H1 (cell line): ENCODE results near the gene MEST. TPM values are rescaled to one million over a fixed set of nuclear protein-coding genes. Genes with fewer than 3 reads are reported as not detected.

Experiments
- CTCF ChIA-PET: fragments of 300-600 bp; sonication (Branson Sonifier 250); formaldehyde crosslinking; loops from one replicate; lab custom pipeline; 2021; ENCODE audit not compliant: partially characterized antibody; lab: Charles Lee
- POLR2A ChIA-PET: fragments of 300-600 bp; sonication (Branson Sonifier 250); formaldehyde crosslinking; loops from one replicate; lab custom pipeline; 2021; ENCODE audit warnings: inconsistent platforms; ENCODE audit not compliant: partially characterized antibody; lab: Charles Lee
- DNase-seq, 2 experiments: peaks; one replicate each; pipeline versions ENCODE4 v3.0.0 to v3.0.0-alpha.2; 2010 to 2022; ENCODE audit warnings: low spot score in 2 of 2, low read depth in 1 of 2, mixed read lengths in 1 of 2
- FAIRE-seq: peaks from 2 replicates; lab custom pipeline; 2011; peaks lifted over from hg19 to GRCh38; lab: Jason Lieb, UNC
- H2AFZ ChIP-seq: 2 replicates; pipeline ENCODE4 v1.8.1; 2012; ENCODE audit warnings: low read length, inconsistent platforms
- H2AK5ac ChIP-seq: 2 replicates; pipeline ENCODE4 v1.6.1; 2013; ENCODE audit warnings: low read depth, low read length
- H2BK120ac ChIP-seq: replicated peaks from 2 replicates; pipeline ENCODE3; 2013; ENCODE audit warnings: low read depth, low read length, inconsistent platforms
- H2BK12ac ChIP-seq: 2 replicates; pipeline ENCODE4 v1.6.1; 2013; ENCODE audit warnings: low read depth, low read length
- H2BK15ac ChIP-seq: 2 replicates; pipeline ENCODE4 v1.6.1; 2013; ENCODE audit warnings: low read length
- H2BK20ac ChIP-seq: 2 replicates; pipeline ENCODE4 v1.6.1; 2013; ENCODE audit warnings: low read length
- H2BK5ac ChIP-seq: 2 replicates; pipeline ENCODE4 v1.6.1; 2013; ENCODE audit warnings: low read depth, low read length
- H3K14ac ChIP-seq: 2 replicates; pipeline ENCODE4 v1.6.1; 2013; ENCODE audit warnings: inconsistent platforms; ENCODE audit not compliant: insufficient read length
- H3K18ac ChIP-seq: 2 replicates; pipeline ENCODE4 v1.6.1; 2013; ENCODE audit warnings: low read length; ENCODE audit errors: extremely low read depth
- H3K23ac ChIP-seq: 2 replicates; pipeline ENCODE4 v1.6.1; 2013; ENCODE audit warnings: inconsistent platforms; ENCODE audit not compliant: insufficient read length
- H3K23me2 ChIP-seq: 2 replicates; pipeline ENCODE4 v1.6.1; 2013; ENCODE audit warnings: low read depth, low read length
- H3K27ac ChIP-seq: 2 replicates; pipeline ENCODE4 v1.6.1; 2011; ENCODE audit warnings: low read depth, low read length, inconsistent platforms
- H3K27me3 ChIP-seq, 4 experiments: replicated peaks in 1 of 4; 1 replicate in 1 of 4; 2 replicates in 3 of 4; pipeline versions ENCODE4 v1.6.1 to v1.8.1; 2011 to 2013; ENCODE audit warnings: low read length in 3 of 4, mild to moderate bottlenecking in 3 of 4, inconsistent platforms in 2 of 4, mixed read lengths in 2 of 4, moderate library complexity in 1 of 4; ENCODE audit not compliant: control insufficient read depth in 3 of 4, insufficient read depth in 3 of 4; ENCODE audit errors: extremely low read depth in 1 of 4
- H3K36me3 ChIP-seq, 4 experiments: 2 replicates each; pipeline versions ENCODE4 v1.6.1 to v1.8.1; 2011 to 2013; ENCODE audit warnings: mild to moderate bottlenecking in 4 of 4, low read length in 3 of 4, moderate library complexity in 2 of 4, control low read depth in 1 of 4, inconsistent platforms in 1 of 4; ENCODE audit not compliant: insufficient read depth in 4 of 4, control insufficient read depth in 2 of 4
- H3K4ac ChIP-seq: replicated peaks from 2 replicates; pipeline ENCODE3; 2013; ENCODE audit warnings: low read length, low read depth, mixed read lengths, inconsistent platforms; ENCODE audit not compliant: insufficient read length
- H3K4me1 ChIP-seq, 4 experiments: replicated peaks in 1 of 4; 1 replicate in 1 of 4; 2 replicates in 3 of 4; pipeline versions ENCODE4 v1.6.1 to v1.8.1; 2011 to 2013; ENCODE audit warnings: low read length in 3 of 4, inconsistent platforms in 2 of 4, mixed read lengths in 1 of 4; ENCODE audit not compliant: insufficient read depth in 4 of 4, control insufficient read depth in 3 of 4
- H3K4me2 ChIP-seq, 2 experiments: 2 replicates each; pipeline versions ENCODE4 v1.6.1 to v1.8.1; 2011 to 2013; ENCODE audit warnings: low read depth in 2 of 2, low read length in 2 of 2, control low read depth in 1 of 2, inconsistent platforms in 1 of 2, mild to moderate bottlenecking in 1 of 2; ENCODE audit not compliant: insufficient read depth in 1 of 2
- H3K4me3 ChIP-seq, 4 experiments: fragments of 200-600, 300-600 bp in 1 of 4; sonication (generic), shearing (Covaris generic), sonication (Bioruptor Twin) in 1 of 4; 2 replicates each; pipeline versions ENCODE4 v1.5.1 to v1.8.1; 2011 to 2016; ENCODE audit warnings: low read length in 4 of 4, low read depth in 3 of 4, control low read depth in 2 of 4, inconsistent platforms in 2 of 4, mild to moderate bottlenecking in 2 of 4, mixed read lengths in 1 of 4, moderate library complexity in 1 of 4; ENCODE audit not compliant: insufficient read depth in 2 of 4; ENCODE audit errors: extremely low read depth in 1 of 4
- H3K56ac ChIP-seq: replicated peaks from 2 replicates; pipeline ENCODE3; 2013; ENCODE audit warnings: low read depth, mild to moderate bottlenecking, mixed read lengths, low read length, inconsistent platforms; ENCODE audit not compliant: insufficient read length
- H3K79me1 ChIP-seq: 2 replicates; pipeline ENCODE4 v1.6.1; 2013; ENCODE audit warnings: low read depth, low read length, control low read depth
- H3K79me2 ChIP-seq, 2 experiments: 2 replicates each; pipeline versions ENCODE4 v1.6.1 to v1.8.1; 2012 to 2013; ENCODE audit warnings: low read length in 2 of 2, mild to moderate bottlenecking in 2 of 2, inconsistent platforms in 1 of 2; ENCODE audit not compliant: insufficient read depth in 2 of 2, control insufficient read depth in 1 of 2
- H3K9ac ChIP-seq, 4 experiments: replicated peaks in 1 of 4; 1 replicate in 1 of 4; 2 replicates in 3 of 4; pipeline versions ENCODE4 v1.6.1 to v1.8.1; 2011 to 2013; ENCODE audit warnings: low read depth in 3 of 4, low read length in 3 of 4, control low read depth in 2 of 4, mild to moderate bottlenecking in 2 of 4, moderate library complexity in 2 of 4, inconsistent platforms in 1 of 4; ENCODE audit errors: extremely low read depth in 1 of 4
- H3K9me3 ChIP-seq, 2 experiments: 2 replicates each; pipeline versions ENCODE4 v1.6.1 to v1.8.1; 2012 to 2013; ENCODE audit warnings: mild to moderate bottlenecking in 2 of 2, moderate library complexity in 2 of 2, control low read depth in 1 of 2, inconsistent platforms in 1 of 2, low read depth in 1 of 2, low read length in 1 of 2, mixed read lengths in 1 of 2; ENCODE audit not compliant: insufficient read depth in 2 of 2
- H4K20me1 ChIP-seq, 2 experiments: replicated peaks in 1 of 2; 2 replicates each; pipeline versions ENCODE3 to v1.8.1; 2011 to 2013; ENCODE audit warnings: inconsistent platforms in 2 of 2, low read length in 2 of 2, mild to moderate bottlenecking in 1 of 2; ENCODE audit not compliant: insufficient read depth in 2 of 2, control insufficient read depth in 1 of 2
- H4K5ac ChIP-seq: 2 replicates; pipeline ENCODE4 v1.6.1; 2013; ENCODE audit warnings: low read length, low read depth, mixed read lengths, inconsistent platforms; ENCODE audit not compliant: insufficient read length
- H4K8ac ChIP-seq: 2 replicates; pipeline ENCODE4 v1.8.0; 2013; ENCODE audit warnings: mild to moderate bottlenecking, moderate library complexity, low read length, inconsistent platforms; ENCODE audit not compliant: insufficient read depth; ENCODE audit errors: extremely low read depth
- H4K91ac ChIP-seq: replicated peaks from 2 replicates; pipeline ENCODE3; 2013; ENCODE audit warnings: low read length, mixed read lengths, inconsistent platforms; ENCODE audit not compliant: insufficient read length
- ATF3 ChIP-seq: IDR thresholded peaks from 2 replicates; pipeline ENCODE4 v1.6.1; 2011; ENCODE audit warnings: low read depth, mild to moderate bottlenecking, low read length; ENCODE audit not compliant: insufficient read depth
- BACH1 ChIP-seq: IDR thresholded peaks from 2 replicates; pipeline ENCODE4 v1.6.1; 2012; ENCODE audit warnings: low read length, improper control_type of control experiment
- EP300 ChIP-seq, 2 experiments: IDR thresholded peaks; 1 replicate in 1 of 2; 2 replicates in 1 of 2; pipeline ENCODE4 v1.6.1; 2011 to 2012; ENCODE audit warnings: low read depth in 2 of 2, low read length in 2 of 2, mild to moderate bottlenecking in 2 of 2, borderline replicate concordance in 1 of 2, inconsistent platforms in 1 of 2, moderate library complexity in 1 of 2
- EZH2 ChIP-seq: fragments of 200-600 bp; sonication (generic); IDR thresholded peaks from 2 replicates; pipeline ENCODE4 v1.7.1; 2012; ENCODE audit warnings: low read depth, mild to moderate bottlenecking, moderate library complexity, low read length, inconsistent platforms; ENCODE audit not compliant: severe bottlenecking
- KDM1A ChIP-seq: fragments of 200-600, 300-600 bp; sonication (generic); IDR thresholded peaks from 2 replicates; pipeline ENCODE4 v1.7.1; 2016; ENCODE audit warnings: mild to moderate bottlenecking, low read length, borderline replicate concordance
- SIRT6 ChIP-seq: IDR thresholded peaks from one replicate; pipeline ENCODE4 v1.7.1; 2012; ENCODE audit warnings: low read length, inconsistent platforms
- SIX5 ChIP-seq: IDR thresholded peaks from 2 replicates; pipeline ENCODE4 v1.6.1; 2011; ENCODE audit warnings: mild to moderate bottlenecking, low read depth, low read length
- TAF7 ChIP-seq: optimal IDR thresholded peaks from 2 replicates; pipeline ENCODE3; 2011; ENCODE audit warnings: low read depth, mild to moderate bottlenecking, inconsistent platforms, low read length, moderate library complexity, borderline replicate concordance
- YY1 ChIP-seq: IDR thresholded peaks from 2 replicates; pipeline ENCODE4 v1.6.1; 2011; ENCODE audit warnings: low read depth, mild to moderate bottlenecking, low read length
- WGBS, 2 experiments: shearing (Covaris generic) in 1 of 2; methylation state at CpG; one replicate each; pipeline versions ENCODE4 v1.1.6 to v1.1.7; 2013 to 2015; ENCODE audit warnings: low lambda C conversion rate in 2 of 2, mixed read lengths in 2 of 2, inconsistent platforms in 1 of 2, low coverage in 1 of 2, missing lambda C conversion rate in 1 of 2; ENCODE audit not compliant: insufficient replicate concordance in 2 of 2, insufficient coverage in 1 of 2, insufficient read length in 1 of 2; ENCODE audit errors: extremely low coverage in 1 of 2, missing lambda C conversion rate in 1 of 2; 5-methylcytosine and 5-hydroxymethylcytosine counted together
- polyA plus RNA-seq, 7 experiments: library from polyadenylated mRNA; depleted of rRNA in 3 of 7; stranded (reverse) in 5 of 7; unstranded in 2 of 7; fragments of >200 nt in 5 of 7; fragments of 200-250 nt in 2 of 7; gene quantifications; 1 replicate in 5 of 7; 2 replicates in 1 of 7; 4 replicates in 1 of 7; pipeline versions ENCODE4 v1.2.1 to v1.2.3, GENCODE V29; 2011 to 2013; ENCODE audit warnings: missing spikeins in 2 of 7, mixed read lengths in 2 of 7
- total RNA-seq: library from RNA; stranded (reverse); fragmentation: NEBNext Ultra II Directional; extraction: Animal tissue kit (Norgen Biotek cat#: 25700); gene quantifications from 2 replicates; pipeline ENCODE4 v1.2.1, GENCODE V29; 2021

MEST gene
- total and polyA plus RNA-seq, 2 of the 8 experiments (the other 6 are each of a cell fraction or from before 2014, with no cell fraction given) = 176 to 269 TPM

GRCh38 chr7:130452951-130453350 is 38.9 kb upstream of the MEST start:
- H2BK12ac ChIP-seq = no peak overlapping the region
- WGBS, 2 experiments = 84% methylated on average over 3 of the region's 3 CpGs; no CpG with 5 or more reads in 1 of the 2 experiments
- H3K14ac ChIP-seq = no peak overlapping the region
- H3K9me3 ChIP-seq = peaks cover 0 to 7% of the 10 kb centered on the region in 2 experiments; a peak in 1 of 4 replicates
- no peak overlapping the region for H3K4me2 ChIP-seq
- H3K4me3 ChIP-seq = no peak overlapping the region
- FAIRE-seq (no peak), DNase-seq (no peak)
- TF ChIP-seq SIX5 = no peak
- no peak for TF ChIP-seq EZH2
- no peak for TF ChIP-seq YY1
- no peak for TF ChIP-seq SIRT6
- no peak for TF ChIP-seq EP300 (IDR thresholded peaks at IDR 0.05; ENCODE audit: borderline replicate concordance in 1 of 2, low read depth in 2 of 2, low read length in 2 of 2)
- TF ChIP-seq ATF3 = no peak
- TF ChIP-seq KDM1A = no peak
- no peak for TF ChIP-seq TAF7
- TF ChIP-seq BACH1 = no peak
- H2AK5ac ChIP-seq = no peak overlapping the region
- no peaks in the 10 kb centered on the region; the same call in 1 of the 2 replicates for H3K23me2 ChIP-seq
- no peak overlapping the region for H3K56ac ChIP-seq
- no peak overlapping the region for H3K9ac ChIP-seq
- H2BK5ac ChIP-seq = no peak overlapping the region
- H3K18ac ChIP-seq = no peak overlapping the region
- no peaks in the 10 kb centered on the region for H3K79me2 ChIP-seq
- ChIA-PET CTCF (interaction anchor here (0.9 to 1.6 kb wide), 2 partner anchors 9 to 12 kb away, joined by 3 read pairs; partner anchors contain the start of gene CEP41), POLR2A (interaction anchor here (1.5 kb wide), 1 partner anchor 11 kb away, joined by 4 read pairs; no protein-coding TSS in a partner anchor)
- H2AFZ ChIP-seq = no peak overlapping the region
- H3K36me3 ChIP-seq = no peaks in the 10 kb centered on the region
- H3K4me1 ChIP-seq = no peaks in the 10 kb centered on the region
- H2BK120ac ChIP-seq = no peak overlapping the region
- H4K91ac ChIP-seq = no peak overlapping the region
- H3K27me3 ChIP-seq = no peaks in the 10 kb centered on the region
- no peak overlapping the region for H3K23ac ChIP-seq
- H4K8ac ChIP-seq = no peak overlapping the region
- H4K20me1 ChIP-seq = no peaks in the 10 kb centered on the region
- no peak overlapping the region for H3K27ac ChIP-seq
- no peak overlapping the region for H2BK15ac ChIP-seq
- no peaks in the 10 kb centered on the region for H3K79me1 ChIP-seq
- H3K4ac ChIP-seq = no peak overlapping the region
- no peak overlapping the region for H4K5ac ChIP-seq
- no peak overlapping the region for H2BK20ac ChIP-seq
